COLO668 (cell line): ENCODE measurements around the gene SHISA5.
"Not testable (repeated sequence)": the region's sequence is repeated elsewhere in the genome, so short reads cannot be mapped to it uniquely, and the experiment has no call there.

Experiments used
- DNase-seq: peaks from one replicate; lab custom pipeline; 2025; ENCODE audit not compliant: unreplicated experiment; lab: John Stamatoyannopoulos, UW

SHISA5 gene

DNA sequence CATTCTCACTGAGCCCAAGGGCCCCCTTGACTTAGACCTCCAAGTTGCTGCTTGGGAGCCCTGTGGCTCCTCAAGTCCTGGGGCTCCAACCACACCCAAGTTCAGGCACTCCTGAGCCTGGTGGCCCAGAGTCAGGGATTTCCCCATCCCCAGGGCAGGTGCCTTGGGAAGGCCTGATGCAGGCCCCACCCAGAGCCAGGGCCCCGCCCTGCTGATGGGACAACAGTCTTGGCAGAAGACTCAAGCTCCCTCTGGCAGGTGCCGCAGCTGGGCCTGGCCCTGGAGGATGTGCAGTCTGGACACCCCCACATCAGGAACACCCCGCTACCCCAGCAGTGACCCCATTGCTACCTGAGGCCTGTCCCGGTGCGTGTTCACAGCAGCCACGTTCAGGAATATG lies 17.7 kb upstream of the SHISA5 start:
- no peak for DNase-seq

DNA sequence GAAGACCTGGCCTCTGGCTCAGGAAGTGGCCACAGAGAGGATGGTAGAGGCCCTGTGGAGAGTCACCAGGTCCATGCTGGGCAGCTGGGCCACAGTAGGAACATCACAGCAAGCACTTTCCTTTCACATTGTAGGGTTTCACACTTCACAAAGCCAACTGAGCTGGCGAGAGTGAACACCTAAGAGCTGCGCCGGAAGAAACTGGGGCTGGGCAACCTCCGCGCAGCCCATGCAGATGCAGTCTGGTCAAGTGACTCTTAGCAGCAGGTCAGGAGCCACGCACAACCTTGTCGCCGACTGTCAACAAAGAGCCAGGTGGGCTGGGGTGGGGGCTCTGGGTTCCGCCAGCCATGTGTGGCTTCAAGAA lies 15.3 kb upstream of the SHISA5 start:
- no peak for DNase-seq

DNA sequence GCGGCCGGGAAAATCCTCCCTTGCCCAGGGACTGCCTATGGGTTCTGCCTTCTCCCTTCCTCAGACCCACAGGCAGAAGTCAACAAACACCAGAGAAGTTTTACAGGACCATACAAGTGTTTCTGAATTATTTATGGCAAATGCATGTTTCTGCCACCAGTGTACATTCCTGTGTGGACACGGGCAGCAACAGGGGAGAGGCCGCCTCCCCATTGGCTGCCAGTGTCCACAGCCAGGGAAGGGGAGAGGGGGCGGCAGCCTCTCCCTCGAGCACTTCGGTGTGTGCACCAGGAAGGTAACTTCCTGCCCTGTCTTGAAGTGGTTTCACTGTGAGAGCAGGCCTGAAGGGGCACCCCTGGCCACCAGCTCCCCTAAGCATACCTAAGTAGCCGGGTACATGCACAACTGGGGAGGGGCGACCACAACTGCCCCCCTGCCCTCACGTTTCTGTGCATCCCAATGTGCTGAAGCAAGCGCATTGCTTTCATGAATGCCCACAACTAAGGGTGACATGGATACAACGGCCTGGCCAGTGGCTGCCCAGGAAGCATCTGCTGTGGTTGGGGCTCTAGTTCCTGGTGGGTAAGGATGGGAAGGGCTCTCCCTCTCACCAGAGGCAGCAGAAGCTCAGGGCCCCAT lies 14.8 kb upstream of the SHISA5 start:
- no peak for DNase-seq

DNA sequence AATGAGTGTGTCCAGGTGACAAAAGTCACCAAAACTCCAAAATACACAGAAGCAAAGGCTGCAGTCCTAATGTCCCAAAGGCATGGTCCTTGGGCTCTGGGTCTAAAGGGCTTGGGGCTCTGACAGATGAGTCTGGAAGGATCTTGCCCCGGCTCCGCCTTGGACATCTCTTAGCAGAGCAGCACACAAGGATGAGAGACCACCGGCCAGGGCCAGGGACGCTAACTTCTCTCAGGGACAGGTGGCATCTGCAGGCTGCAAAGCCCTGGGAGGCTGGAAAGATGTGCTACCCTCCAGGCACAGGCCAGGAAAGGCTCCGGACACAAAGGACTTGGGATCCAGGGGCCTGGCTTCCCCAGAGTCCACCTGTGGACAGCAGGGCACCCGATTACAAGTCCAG lies 14.1 kb upstream of the SHISA5 start:
- no peak for DNase-seq

DNA sequence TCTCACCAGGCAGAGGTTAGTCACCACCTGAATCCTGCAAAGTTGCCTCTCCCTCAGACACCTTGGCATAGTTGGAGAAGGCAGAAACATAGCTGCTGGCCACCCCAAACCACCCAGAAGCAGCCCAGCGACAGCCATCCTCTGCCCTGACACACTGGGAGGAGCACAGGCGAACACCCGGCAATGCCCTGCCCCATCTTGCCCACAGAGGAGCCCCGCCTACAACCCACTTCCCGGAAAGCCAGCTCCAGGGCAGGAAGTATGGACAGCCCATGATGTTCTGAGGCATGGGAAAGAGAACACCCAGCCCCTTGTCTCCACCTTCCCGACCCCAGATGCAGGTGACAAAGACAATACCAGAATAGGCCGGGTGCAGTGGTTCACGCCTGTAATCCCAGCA lies 12.6 kb upstream of the SHISA5 start:
- DNase-seq: no peak

DNA sequence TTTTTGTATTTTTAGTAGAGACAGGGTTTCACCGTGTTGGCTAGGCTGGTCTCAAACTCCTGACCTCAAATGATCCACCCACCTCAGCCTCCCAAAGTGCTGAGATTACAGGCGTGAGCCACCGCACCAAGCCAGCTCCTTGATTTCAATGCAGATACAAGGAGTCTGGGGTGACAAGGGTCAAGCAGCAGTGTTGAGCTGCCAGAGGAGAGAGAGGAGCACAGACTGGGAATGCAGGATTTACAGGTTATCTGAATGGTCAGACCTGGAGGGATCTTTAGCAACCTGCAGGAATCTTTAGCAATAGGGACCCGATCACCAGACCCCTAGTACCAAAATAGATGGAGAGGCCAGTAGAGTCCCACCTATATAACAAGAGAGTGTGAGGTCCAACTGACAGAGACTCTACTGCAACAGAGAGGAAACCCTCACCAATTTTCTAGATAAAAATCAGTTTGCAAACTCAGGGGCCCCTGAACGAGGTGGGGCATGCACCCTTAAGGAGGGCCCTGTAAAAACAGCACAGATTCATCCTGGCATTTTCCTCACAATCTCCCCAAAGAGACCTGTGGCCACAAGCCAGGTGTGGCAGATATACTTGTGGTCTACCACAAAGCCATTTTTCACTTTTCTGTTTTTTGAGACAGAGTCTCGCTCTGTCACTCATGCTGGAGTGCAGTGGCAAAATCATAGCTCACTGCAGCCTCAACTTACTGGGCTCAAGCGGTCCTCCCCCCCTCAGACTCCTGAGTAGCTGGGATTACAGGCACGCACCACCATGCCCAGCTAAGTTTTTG lies 10.7 kb upstream of the SHISA5 start:
- DNase-seq: no peak

DNA sequence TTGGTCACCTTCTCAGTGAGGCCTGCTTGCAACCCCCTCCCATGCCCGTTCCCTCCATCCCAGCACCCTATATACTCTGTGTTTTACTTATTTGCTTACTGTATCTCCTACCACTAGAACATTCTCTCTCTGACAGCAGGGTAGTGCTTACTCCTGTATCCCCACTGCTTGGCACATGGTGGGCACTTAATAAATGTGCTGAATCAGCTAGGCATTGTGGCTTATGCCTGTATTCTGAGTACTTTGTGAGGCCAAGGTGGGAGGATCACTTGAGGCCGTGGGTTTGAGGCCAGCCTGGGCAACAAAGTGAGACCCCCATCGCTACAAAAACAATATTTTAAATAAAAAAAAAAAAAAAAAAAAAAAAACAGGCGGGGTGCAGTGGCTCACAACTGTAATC lies 7.6 kb upstream of the SHISA5 start:
- DNase-seq: no peak

DNA sequence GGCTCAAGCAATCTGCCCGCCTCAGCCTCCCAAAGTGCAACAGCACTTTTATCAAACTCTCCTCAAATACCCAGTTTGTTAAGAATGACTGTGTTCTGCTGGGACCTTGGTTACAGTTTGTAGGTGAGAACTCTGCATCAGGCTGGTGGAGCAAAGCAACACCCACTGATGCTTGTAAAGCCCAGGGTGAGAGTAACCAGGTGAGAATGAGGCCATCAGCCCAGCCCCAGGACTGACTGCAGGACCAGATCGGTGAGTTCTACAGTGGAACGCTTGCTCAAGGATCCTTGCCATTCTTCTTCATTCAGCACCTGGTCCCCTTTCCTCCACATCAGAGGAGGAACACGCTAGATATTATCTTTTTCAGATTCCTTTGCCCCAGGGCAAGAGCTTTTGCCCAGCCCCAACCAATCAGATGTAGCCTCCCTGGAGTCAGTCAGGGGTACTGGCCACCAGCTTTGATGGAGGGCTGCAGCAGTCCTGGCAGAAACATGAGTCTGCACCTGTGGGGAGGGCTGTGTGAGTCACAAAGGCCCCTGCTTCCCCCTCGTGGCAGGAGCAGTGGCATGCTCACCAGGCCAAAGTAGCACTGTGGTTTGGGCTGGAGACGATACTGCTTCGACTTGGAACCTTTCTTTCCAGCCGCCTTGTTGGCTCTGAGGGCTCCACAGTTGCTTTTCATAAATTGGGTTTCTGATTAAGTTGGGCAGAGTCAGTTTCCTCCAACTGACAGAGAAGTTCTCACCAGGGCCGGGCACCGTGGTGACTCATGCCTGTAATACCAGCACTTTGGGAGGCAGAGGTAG lies 3.5 kb upstream of the SHISA5 start:
- peak; percentile 65 for DNase-seq

DNA sequence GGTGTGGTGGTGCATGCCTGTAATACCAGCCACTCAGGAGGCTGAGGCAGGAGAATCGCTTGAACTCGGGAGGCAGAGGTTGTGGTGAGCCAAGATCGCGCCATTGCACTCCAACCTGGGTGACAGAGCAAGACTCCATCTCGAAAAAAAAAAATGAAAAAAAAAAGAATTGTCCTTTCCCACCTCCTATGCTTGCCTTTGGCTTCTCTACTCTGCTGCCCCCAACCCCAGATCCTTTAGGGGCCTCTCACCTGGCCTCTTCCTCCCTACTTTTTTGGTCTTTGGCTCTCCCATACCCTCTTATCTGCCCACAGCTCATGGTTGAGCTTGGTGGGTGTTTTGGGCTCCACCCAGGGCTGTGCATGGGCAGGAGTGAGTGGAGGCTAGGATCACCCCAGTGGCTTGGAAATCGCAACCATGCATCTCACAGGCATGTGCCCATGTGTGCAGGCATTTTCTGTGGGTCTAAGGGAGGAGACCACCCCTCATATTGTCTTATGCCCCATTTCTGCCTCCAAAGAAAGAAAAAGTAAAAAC lies 2.1 kb upstream of the SHISA5 start:
- no peak for DNase-seq

DNA sequence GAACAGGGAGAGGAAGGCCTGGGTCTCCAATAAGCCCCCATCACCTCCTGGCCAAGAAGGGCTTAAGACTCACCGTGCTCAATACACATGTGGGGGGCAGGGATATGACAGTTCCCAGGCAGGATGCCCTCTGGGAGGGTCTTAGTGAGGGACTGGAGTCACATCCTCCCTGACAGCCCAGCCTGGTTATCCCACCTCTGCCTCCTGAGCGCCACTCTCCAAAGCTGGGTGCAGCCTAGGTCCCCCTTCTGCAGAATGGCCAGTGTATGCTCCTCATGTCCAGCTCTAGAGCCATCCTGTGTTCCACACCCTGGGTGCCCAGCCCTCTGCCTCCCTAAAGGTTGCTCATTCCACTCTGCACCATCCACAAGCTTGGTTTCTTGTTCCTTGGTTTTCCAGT lies 1.2 kb upstream of the SHISA5 start:
- DNase-seq: no peak

DNA sequence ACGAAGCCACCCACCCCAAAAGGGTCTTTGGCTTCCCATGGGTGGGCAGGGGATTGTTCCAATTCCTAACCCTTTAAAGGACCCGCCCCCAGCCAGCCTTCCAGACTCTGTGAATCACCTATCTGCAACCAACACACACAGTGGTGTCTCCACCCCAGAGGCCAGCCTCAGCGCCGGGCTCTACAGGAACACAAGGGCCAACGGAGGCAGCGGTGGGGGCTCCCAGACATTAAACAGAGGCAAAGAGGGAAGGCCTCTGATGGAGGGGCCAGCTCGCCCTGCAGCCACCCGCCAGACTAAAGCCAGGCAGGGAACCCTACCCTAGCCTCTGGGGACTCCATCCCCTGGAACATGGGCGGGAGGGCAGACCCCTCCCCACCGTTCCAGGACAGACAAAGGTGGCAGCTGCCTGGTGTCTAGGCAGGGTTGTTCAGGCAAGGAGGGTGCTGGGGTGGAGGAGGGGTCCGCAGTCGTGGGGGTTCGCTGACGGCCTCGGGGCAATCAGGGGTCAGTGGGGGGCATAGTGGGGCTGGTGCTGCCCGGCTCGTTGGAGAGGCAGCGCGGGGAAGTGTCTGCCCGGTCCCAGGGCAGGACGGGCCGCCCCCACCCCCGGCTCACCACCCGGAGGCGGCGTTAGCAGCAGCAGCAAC lies 448 bp downstream of the SHISA5 start:
- DNase-seq: no peak

DNA sequence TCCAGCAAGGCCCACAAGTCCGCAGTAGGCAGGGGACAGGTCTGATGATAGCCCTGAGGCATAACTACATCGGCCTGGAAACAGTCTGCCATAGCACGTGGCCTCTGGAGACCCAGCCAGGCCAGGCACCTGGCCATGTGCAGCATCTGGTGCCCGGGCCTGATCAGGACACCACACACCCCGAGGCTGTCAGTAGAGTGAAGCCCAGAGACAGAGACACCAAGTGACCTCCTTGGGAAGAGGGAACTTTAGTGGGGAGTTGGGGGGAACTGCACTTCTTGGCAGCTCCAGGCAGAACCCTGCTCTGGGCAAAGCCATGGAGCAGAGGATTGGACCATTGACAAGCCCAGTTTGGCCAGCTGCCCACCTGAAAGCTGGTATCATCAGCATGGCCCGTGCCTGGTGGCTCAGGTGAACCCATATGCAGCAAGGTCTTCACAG lies 1.2 kb downstream of the SHISA5 start:
- no peak for DNase-seq

DNA sequence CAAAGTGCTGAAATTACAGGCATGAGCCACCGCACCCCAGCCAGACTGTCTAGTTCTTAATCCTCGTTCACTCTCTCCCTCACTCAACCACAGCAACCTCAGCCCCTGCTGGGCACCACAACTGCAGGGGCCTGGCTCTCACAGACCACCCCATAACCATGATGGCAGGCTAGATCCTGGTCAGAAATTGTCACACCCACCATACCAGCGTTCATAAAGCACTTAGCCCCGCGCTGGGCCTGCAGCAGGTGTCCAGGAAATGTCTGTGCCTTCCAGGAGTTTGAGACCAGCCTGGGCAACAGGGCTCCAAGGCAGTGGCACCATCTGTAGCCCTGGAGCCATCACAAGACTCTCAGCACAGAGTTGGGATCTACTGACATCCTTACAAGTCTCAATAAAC lies 1.9 kb downstream of the SHISA5 start:
- DNase-seq: no peak

DNA sequence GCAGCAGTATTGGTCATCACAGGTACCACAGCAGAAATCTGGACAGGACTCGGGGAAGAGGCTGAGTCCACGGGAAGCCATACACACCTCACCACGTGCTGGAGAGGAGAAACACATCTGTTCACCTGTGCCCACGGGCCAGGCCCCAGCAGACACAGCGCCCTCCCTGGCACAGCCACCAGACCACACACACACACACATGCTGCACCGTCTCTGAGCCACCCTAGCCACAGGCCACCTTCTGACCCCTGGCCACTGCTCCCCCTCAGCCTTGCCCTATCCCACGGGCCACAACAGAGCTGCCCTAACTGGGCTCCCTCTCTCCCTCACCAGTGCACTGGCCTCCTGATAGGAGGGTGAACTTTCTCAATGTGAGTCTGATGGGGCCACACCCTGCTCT lies 2.8 kb downstream of the SHISA5 start:
- DNase-seq: no peak

DNA sequence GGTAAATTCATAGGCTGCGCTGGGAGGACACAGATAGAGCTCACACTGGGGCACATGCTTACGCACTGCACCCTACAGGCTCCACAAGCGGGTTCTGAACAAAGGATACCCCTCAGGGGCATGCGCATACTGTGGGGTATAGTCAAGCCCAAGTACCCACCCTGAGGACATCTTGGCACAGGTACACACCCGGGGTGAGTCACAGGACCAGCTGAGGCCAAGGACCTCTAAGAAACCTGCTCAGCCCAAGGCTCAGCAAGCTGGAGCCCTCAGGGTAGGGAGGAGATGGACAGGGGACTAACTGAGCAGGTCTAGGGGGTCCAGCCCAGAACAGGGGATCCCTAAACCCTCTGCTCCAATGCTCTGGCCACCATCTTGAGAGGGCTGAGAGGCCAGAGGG lies 3.3 kb downstream of the SHISA5 start:
- no peak for DNase-seq

DNA sequence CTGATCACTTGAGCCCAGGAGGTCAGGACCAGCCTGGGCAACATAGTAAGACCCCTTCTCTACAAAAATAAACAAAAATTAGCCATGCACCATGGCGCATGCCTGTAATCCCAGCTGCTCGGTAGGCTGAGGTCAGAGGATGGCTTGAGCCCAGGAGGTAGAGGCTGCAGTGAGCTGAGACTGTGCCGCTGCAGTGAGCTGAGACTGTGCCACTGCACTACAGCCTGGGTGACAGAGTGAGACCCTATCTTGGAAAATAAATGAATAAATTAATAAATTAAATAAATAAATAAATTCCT lies 10.8 kb downstream of the SHISA5 start:
- no peak for DNase-seq

DNA sequence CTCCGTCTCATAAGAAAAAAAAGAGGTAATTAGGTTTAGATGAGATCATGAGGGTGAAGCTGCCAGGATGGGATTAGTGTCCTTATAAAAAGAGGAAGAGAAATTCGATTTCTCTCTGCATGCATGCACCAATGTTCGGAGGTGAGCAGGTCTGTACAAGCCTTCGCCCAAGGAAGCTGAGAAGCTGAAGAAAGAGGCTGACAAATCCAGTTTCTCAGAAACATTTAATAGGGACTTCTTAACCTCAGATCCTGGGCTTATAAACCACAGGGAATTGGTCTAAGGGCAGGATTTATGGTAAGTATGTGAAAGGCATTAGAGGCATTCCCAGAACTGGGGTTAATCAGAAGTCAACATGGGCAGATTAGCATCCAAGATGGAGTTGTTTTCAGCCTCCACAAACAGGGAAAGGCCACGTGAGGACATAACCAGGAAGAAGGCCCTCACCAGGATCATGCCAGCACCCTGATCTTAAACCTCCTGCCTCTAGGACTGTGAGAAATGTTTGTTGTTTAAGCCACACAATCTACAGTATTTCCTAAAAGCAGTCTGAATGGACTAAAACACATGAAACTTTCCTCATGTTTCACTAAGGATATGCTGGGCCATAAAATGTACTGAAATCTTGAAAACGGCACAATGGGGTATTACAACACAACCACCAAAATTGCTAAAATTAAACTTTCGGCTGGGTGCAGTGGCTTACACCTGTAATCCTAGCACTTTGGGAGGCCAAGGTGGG lies 11.3 kb downstream of the SHISA5 start:
- DNase-seq: no peak

DNA sequence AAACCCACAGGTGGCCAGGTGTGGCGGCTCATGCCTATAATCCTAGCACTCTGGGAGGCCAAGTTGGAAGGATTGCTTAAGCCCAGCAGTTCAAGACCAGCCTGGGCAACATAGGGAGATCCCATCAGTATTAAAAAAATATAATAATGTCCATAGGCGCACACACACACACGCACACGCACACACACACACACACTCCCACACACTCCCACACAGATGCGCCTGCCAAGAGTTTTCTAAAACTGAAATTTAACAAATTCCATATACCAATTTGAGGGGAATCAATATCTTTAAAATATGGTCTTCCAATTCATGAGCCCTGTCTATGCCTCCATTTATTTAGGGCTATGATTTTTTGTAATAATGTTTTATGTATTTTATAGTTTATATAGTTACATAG lies 17.0 kb downstream of the SHISA5 start:
- DNase-seq: no peak

DNA sequence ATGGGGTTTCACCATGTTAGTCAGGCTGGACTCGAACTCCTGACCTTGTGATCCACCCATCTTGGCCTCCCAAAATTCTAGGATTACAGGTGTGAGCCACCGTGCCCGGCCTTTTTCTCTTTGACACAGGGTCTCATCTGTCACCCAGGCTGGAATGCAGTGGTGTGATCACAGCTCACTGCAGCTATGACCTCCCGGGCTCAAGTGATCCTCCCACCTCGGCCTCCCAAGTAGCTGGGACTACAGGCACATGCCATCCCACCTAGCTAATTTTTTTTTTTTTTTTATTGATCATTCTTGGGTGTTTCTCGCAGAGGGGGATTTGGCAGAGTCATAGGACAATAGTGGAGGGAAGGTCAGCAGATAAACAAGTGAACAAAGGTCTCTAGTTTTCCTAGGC lies 21.2 kb downstream of the SHISA5 start:
- not testable (repeated sequence) for DNase-seq

DNA sequence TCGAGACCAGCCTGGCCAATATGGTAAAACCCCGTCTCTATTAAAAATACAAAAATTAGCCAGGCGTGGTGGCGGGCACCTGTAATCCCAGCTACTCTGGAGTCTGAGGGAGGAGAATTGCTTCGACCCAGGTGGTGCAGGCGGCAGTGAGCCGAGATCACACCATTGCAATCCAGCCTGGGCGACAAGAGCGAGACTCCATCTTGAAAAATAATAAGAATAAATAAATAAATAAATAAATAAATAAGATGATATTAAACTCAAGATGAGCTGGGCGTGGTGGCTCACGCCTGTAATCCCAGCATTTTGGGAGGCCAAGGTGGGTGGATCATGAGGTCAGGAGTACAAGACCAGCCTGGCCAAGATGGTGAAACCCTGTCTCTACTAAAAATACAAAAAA lies 23.1 kb downstream of the SHISA5 start:
- not testable (repeated sequence) for DNase-seq
